D341Med (cell line): ENCODE measurements around the gene CHRNA3.

Experiments used
- DNase-seq: peaks from one replicate; pipeline ENCODE4 v3.0.0; 2012; ENCODE audit warnings: low spot score

CHRNA3 gene

GRCh38 chr15:78620527-78621421, at the start of gene CHRNA3:
TSS of gene CHRNA3 (minus strand) at chr15:78620996. CDS start at chr15:78620794, 202 bp downstream.
- DNase-seq = peak; percentile 60

GRCh38 chr15:78668987-78669386, 48.2 kb upstream of the CHRNA3 start:
- DNase-seq = no peak

- peak; percentile 2 for DNase-seq
Observed at GRCh38 chr15:78667578-78668236, 46.9 kb upstream of the CHRNA3 start.

DNA sequence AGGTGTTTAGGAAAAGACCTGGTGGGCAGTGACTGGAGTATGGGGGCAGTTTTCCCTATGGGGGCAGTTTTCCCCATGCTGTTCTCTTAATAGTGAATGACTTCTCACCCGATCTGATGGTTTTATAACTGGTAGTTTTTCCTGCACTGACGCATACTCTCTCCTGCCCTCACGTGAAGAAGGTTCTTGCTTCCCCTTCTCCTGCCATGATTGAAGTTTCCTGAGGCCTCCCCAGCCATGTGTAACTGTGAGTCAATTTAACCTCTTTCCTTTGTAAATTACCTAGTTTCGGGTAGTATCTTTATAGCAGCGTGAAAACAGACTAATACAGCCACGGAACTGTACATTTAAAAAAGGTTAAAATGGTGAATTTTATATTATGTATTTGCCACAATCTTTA, 45.2 kb upstream of the CHRNA3 start:
- DNase-seq = no peak

- DNase-seq = no peak
Observed at GRCh38 chr15:78663703-78664102, 42.9 kb upstream of the CHRNA3 start.

GRCh38 chr15:78662028-78662427, 41.2 kb upstream of the CHRNA3 start:
- peak; percentile 9 for DNase-seq

GRCh38 chr15:78661001-78661400, 40.2 kb upstream of the CHRNA3 start:
- DNase-seq = peak; percentile 1

DNA sequence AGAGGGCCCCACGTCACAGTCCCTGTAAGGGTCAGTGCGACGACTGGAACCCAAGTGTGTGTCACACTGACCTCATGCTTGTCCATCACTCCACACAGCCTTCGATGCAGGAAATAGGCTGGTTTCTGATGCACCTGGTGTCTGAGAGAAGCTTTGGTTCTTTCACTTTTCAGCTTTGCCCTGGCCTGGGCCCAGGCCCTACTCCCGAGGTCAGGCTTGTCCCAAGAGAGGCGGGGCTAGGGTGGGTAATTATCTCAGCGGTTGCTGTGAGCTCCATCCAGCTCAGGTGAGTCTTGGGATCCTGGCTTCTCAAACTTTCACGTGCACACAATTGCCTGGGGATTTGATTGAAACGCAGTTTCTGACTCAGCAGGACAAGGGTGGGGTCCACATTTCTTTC, 39.8 kb upstream of the CHRNA3 start:
- peak; percentile 9 for DNase-seq

- DNase-seq = no peak
Observed at GRCh38 chr15:78658823-78659222, 38.0 kb upstream of the CHRNA3 start.

GRCh38 chr15:78654272-78654671, 33.5 kb upstream of the CHRNA3 start:
- peak; percentile 1 for DNase-seq

DNA sequence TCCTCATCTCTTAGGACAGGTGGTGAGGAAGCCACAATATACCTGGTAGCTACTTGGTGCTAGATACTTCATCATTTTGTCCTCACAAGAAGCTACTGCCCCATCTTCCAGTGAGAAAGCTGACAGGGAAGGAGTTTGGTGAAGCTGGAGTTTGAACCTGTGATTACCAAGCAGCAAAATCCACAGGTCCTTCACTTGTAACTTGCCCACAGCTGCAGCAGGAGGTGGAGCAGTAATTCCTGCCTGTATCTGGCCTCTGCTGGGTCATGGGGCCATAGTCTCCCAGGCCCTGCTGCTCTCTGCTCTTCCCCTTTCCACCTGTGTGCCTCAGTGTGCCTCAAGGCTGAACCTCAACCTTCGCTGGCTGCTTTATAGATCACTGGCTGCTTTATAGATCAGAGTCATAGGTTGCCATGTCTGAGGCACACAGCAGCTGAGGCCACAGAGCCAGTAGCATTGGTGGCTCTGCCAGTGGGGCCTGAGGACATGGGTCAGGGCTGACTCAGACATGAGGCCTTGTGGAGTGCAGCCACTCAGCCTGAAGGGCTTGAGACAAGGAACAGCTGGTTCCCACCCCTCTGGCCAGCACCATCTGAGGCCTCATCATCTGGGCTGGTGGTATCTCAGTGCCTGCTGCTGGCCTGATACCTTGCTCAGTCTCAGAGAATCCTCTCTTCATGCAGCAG, 31.3 kb upstream of the CHRNA3 start:
- DNase-seq = peak; percentile 4

DNA sequence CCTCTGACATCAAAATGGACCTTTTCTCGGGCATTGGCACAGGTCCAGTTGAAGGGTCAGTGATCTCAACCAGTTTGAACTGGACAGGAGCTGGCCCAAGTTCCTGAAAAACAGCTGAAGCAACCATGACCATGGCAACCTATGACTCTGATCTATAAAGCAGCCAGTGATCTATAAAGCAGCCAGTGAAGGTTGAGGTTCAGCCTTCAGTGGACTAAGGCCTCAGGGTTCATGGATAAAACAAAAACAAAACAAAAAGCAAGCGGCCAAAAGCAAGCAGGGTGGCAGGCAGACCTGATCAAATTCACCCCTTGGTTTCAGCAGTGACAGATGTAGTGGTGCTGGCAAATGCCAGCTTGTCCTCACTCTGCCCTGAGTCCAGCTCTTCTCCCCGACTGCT, 30.2 kb upstream of the CHRNA3 start:
- DNase-seq = no peak

DNA sequence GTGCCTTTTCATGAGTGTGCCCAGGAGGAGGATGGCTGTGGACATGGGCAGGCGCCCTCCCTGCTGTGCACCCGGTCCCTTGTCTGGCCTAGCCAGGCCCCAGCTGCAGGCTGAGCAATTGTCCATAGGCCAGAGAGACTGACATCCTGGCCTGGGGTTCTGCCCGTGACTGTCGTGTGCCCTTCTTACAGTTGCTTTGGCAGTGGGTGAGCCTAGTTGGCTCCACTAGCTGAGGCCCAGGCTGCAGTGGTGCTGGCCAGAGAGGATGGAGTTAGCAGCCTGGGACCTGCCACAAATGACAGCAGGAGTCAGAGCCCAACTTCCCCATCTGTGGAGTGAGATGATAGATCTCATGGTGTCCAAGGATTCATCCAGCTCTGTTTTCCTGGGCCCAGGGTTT, 29.2 kb upstream of the CHRNA3 start:
- peak; percentile 11 for DNase-seq

- DNase-seq = peak; percentile 5
Observed at GRCh38 chr15:78645009-78645408, 24.2 kb upstream of the CHRNA3 start.

- DNase-seq = no peak
Observed at GRCh38 chr15:78642331-78642730, 21.5 kb upstream of the CHRNA3 start.

GRCh38 chr15:78641749-78642275, 21.0 kb upstream of the CHRNA3 start:
- no peak for DNase-seq

DNA sequence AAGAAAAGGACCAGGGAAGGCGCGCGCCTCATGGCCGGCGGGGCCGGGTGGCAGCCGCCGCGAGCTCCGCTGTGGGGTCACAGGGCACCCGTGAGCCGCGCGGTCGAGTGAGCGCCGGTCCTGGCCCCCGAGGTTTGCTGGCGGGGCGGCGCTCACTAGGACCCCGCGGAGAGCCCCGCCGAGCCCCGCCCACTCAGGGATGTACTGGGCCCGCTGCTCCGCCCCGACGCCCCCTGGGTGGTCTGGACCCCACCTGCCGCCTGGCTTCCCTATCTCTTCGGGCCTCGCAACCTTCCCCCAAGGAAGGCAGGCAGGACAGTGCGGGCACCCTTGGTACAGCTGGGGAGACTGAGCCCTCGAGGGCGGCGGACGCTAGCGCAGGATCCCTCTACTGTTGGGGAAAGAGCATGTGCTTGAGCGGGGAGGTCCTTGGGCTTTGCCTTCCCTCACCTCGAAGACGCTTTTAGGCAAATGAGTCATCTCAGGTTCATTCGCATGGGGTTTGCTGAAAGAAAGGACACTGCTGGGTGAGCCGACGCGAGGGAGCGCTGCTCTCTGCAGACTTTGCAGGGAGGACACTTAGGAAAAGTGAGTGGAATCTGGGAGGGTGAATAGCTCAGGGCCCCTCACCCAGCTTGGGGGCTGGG, 20.4 kb upstream of the CHRNA3 start, which contains the start of gene CHRNB4:
Gene CHRNB4, minus strand, starts transcription at position 109 of the 647 bp plus-strand sequence. Its CDS starts 77 bp downstream, at position 32.
- no peak for DNase-seq

GRCh38 chr15:78640527-78641101, 19.8 kb upstream of the CHRNA3 start:
- DNase-seq = peak; percentile 24

GRCh38 chr15:78638658-78639314, 18.0 kb upstream of the CHRNA3 start:
- peak; percentile 85 for DNase-seq

GRCh38 chr15:78637776-78638435, 17.1 kb upstream of the CHRNA3 start:
- DNase-seq = peak; percentile 32
